ENCODE results near the gene EVC.

GRCh38 chr4:5774416-5775036 lies 63.5 kb downstream of the EVC start:
- TF ChIP-seq POLR2AphosphoS5 (IDR thresholded peaks at IDR 0.05; ENCODE audit: low read depth, low read length) (no peak), POLR2A (IDR thresholded peaks at IDR 0.05; ENCODE audit: low read depth, low read length) (no peak), TAF1 (IDR thresholded peaks at IDR 0.05; ENCODE audit: borderline replicate concordance, low read depth, low read length) (no peak)
